Right cardiac atrium (tissue), 5 donors: ENCODE results near the gene ARG2. TPM values are rescaled to one million over a fixed set of nuclear protein-coding genes. Genes with fewer than 3 reads are reported as not detected.
"Not testable (repeated sequence)": the region's sequence is repeated elsewhere in the genome, so short reads cannot be mapped to it uniquely, and the experiment has no call there.

Experiments
- ATAC-seq, 2 donors: fragments of 200-7000 bp; cut with Tn5 transposase; one replicate each; pipeline versions ENCODE4 v1.8.0 to v1.9.1; 2020; ENCODE audit warnings: moderate library complexity in 2 of 2, mild to moderate bottlenecking in 1 of 2
- DNase-seq, 3 donors: peaks; one replicate each; pipeline ENCODE4 v3.0.0-alpha.2; 2020
- H3K27ac ChIP-seq: one replicate; pipeline ENCODE4 v1.5.1; 2013; ENCODE audit warnings: mild to moderate bottlenecking, low read length, control low read depth, moderate library complexity
- H3K27me3 ChIP-seq: one replicate; pipeline ENCODE4 v1.6.1; 2013; ENCODE audit not compliant: control insufficient read depth, insufficient read depth
- H3K4me1 ChIP-seq: one replicate; pipeline ENCODE4 v1.6.1; 2013; ENCODE audit warnings: low read length; ENCODE audit not compliant: control insufficient read depth, insufficient read depth
- H3K4me3 ChIP-seq: one replicate; pipeline ENCODE4 v1.5.1; 2013; ENCODE audit warnings: low read length, control low read depth
- H3K9me3 ChIP-seq: one replicate; pipeline ENCODE4 v1.6.1; 2013; ENCODE audit warnings: low read length; ENCODE audit not compliant: control insufficient read depth
- WGBS: extraction: QIAGEN DNeasy Blood & Tissue Kit; methylation state at CpG from one replicate; pipeline ENCODE4 v1.1.7; 2013; 5-methylcytosine and 5-hydroxymethylcytosine counted together
- intact Hi-C, 4 donors: fragments of 100-400 bp; cut with DNase I; formaldehyde crosslinking; loops; one replicate each; pipeline versions ENCODE4 v1.11.0 to v1.14.0; 2022 to 2023
- polyA plus RNA-seq: library from polyadenylated mRNA; stranded (reverse); fragments of 200-250 nt; gene quantifications from one replicate; pipeline ENCODE4 v1.2.3, GENCODE V29; 2013
- total RNA-seq, 4 donors: library from RNA; stranded (reverse); fragmentation: NEBNext Ultra II Directional; extraction: Animal tissue kit (Norgen Biotek cat#: 25700); gene quantifications; one replicate each; pipeline ENCODE4 v1.2.1, GENCODE V29; 2021
- donor health status: healthy with polysubstance abuse.
- donor health status: DM: no; HTN: yes; CAD: no.
- donor health status: DM: no; HTN: no; CAD: no.
- donor health status: DM: no; HTN: yes; CAD: no; lungs with severe emphysema.
- donor health status: DM: yes; HTN: yes; CAD: no.

Gene ARG2
- total and polyA plus RNA-seq, 5 donors: 0.25 to 0.93 (median 0.61) TPM

DNA sequence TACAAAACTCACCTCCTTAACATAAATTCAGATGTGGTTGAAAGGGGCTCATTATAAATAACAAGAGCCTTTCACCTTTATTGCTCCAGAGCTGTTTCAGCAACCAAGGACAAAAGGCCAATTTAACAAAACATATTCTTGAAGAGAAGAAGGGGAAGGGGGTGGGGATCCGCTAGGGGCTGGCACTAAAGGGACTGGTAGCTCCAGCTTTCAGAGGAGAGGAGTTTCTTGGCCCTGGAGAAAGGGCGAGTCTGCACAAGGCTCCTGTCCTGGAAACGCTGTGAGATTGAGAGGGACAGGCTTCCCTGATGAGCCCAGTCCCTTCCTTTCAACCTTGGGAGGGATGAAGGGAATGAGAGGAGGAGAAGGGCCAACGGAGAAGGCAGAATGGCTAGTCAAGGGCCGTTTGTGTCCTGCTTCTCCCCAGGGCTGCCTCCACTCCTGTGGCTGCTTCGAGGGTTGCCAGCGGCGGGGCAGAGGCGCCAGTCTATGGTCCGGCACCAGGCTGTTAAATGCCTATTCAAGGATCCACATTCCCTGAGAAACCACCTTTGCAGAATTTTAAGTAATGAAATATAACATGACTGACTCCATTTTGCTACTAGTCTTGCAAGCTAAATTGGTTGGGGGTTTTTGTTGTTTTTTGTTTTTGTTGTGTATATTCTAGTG lies 9.9 kb upstream of the ARG2 start:
- H3K4me1 ChIP-seq: no peaks in the 10 kb centered on the region
- H3K9me3 ChIP-seq: no peaks in the 10 kb centered on the region
- ATAC-seq: no peak
- intact Hi-C loops: loop anchor here in 1 of 4 donors (10.0 kb wide), 1 partner anchor 95 kb away; the partner anchor contains the start of gene RDH12
- DNase-seq: no peak
- 73% methylated on average over 10 of the region's 10 CpGs for WGBS
- H3K27ac ChIP-seq: no peak overlapping the region
- H3K4me3 ChIP-seq: no peak overlapping the region
- H3K27me3 ChIP-seq: no peaks in the 10 kb centered on the region

DNA sequence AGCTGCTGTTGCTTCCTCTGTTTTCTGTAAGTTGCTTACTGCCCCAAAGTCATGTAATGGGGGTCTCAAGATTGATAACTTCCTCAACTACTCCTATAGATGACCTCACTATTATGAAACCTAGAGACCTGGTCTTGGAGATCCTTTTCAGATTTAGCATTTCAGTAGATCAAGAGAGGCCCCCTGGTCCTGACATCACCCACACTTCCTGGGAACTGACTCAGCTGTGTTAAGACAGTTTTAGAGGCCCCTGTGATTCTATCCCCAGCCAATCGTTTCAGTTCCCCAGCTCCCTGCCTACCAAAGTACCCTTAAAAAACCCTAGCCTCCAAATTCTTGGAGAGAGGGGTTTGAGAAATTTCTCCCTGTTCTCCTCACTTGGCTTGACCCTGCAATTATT lies 9.2 kb upstream of the ARG2 start:
- intact Hi-C loops: loop anchor here in 1 of 4 donors (10.0 kb wide), 1 partner anchor 94 kb away; the partner anchor contains the start of gene RDH12
- no peak overlapping the region for H3K27ac ChIP-seq
- H3K27me3 ChIP-seq: no peaks in the 10 kb centered on the region
- WGBS: 58% methylated on average over 1 of the region's 1 CpG
- H3K4me1 ChIP-seq: no peaks in the 10 kb centered on the region
- no peaks in the 10 kb centered on the region for H3K9me3 ChIP-seq
- DNase-seq (no peak), ATAC-seq (no peak)
- H3K4me3 ChIP-seq: no peak overlapping the region

DNA sequence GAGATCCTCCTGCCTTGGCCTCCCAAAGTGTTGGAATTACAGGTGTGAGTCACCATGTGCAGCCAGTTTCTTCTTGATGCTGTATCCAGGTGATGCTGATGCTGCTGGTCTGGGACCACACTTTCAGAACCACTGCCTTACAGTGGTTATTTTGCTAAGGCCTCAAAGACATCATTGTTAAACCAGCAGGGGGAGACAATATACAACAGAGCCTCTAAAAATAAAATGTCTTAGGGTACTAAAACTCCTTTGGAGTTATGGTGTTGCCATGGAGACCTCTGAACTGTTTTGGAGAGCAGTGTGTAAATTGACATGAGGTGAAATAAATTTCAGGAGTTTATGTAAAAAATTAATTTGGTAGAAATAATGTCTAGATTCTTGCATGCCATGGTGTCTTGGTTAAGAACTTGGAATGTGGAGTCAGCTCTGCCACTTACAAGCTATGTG lies 1.1 kb upstream of the ARG2 start:
- Histone ChIP-seq H3K27ac (no peak overlapping the region), H3K9me3 (no peaks in the 10 kb centered on the region), H3K27me3 (no peaks in the 10 kb centered on the region), H3K4me3 (no peak overlapping the region), H3K4me1 (no peaks in the 10 kb centered on the region)
- intact Hi-C loops: loop anchor here in 2 of 4 donors (2.0 to 10.0 kb wide), 3 partner anchors 48 to 86 kb away; partner anchors contain the start of gene RDH12 (in 1 of the 2)
- ATAC-seq: peak; percentile 69 to 72
- DNase-seq: no peak

DNA sequence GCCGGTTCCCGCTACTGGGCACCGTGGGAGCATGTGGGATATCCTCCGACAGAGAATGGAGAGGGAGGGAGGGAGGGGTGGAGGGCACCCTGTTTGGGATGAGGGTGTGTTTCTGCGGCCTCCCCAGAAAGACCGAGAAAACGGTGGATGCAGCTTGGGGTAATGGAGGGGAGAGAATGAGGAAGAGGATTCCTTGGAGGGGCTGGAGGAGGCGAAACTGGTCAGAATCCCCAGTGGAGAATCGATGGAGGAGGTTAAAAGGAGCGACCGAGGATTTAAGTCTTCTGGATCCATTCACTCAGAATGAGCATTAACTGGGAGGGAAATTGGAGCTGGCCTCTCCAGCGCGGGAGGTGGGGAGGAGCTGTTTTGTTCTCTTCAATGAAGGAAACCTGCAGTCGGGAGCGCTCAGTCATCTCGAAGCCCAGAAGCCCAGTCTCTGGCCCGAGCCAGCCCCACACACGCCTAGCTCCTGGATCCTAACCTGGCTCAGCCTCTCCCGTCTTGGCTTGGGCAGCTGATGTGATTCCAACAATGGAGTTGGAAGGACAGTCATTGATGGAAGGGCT lies 581 bp downstream of the ARG2 start:
- Histone ChIP-seq H3K9me3 (no peaks in the 10 kb centered on the region), H3K27ac (no peak overlapping the region), H3K4me3 (peak overlapping the region; percentile 34), H3K4me1 (no peaks in the 10 kb centered on the region), H3K27me3 (no peaks in the 10 kb centered on the region)
- 5% methylated on average over 19 of the region's 19 CpGs for WGBS
- ATAC-seq (no peak), DNase-seq (peak in 1 of 3 donors; percentile 43)
- intact Hi-C loops: loop anchor here in 1 of 4 donors (5.0 kb wide), 1 partner anchor 47 kb away; no protein-coding TSS in a partner anchor

DNA sequence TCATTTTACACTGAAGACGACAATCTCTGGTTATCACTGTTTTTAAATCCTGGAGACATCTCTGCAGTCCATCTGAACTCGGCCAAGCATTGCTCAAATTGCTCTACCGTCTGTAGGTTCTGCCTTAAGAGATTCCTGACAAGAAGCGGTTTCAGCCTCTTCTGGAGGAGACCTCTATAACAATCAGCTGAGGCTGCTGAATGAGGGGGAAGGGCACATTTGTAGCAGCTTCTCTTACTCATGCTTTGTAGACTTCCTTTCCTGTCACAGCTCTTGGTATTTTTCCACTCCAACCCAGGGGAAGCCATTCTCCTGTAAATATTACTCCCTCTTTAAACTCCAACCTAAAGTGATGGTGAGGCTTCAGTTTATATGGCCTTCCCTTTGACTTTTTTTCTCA lies 3.0 kb downstream of the ARG2 start:
- H3K4me3 ChIP-seq: no peak overlapping the region
- DNase-seq (peak in 1 of 3 donors; percentile 18), ATAC-seq (no peak)
- no peak overlapping the region for H3K27ac ChIP-seq
- H3K4me1 ChIP-seq: no peaks in the 10 kb centered on the region
- H3K9me3 ChIP-seq: no peaks in the 10 kb centered on the region
- intact Hi-C loops: loop anchor here in 1 of 4 donors (5.0 kb wide), 1 partner anchor 45 kb away; no protein-coding TSS in a partner anchor
- no peaks in the 10 kb centered on the region for H3K27me3 ChIP-seq
- WGBS: 35% methylated on average over 4 of the region's 4 CpGs

DNA sequence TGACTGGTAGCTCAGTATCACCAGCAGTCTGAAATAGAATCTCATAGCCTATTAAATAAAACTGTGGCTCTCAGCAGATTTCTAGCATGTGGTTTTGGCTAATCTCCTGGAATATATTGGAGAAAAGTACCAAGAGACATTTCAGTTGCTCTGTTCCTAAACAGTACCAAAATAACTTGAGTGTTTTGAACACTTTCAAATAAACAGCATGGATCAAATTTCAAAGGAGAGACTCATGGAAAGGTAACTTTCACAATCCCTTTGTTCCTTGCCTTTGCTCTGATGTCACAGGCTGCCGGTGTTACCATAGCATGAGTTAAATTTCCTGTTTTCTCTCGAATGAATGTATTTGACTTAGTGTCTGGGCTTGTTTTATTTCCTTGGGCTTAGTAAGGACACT lies 3.4 kb downstream of the ARG2 start:
- 45% methylated on average over 2 of the region's 2 CpGs for WGBS
- intact Hi-C loops: loop anchor here in 1 of 4 donors (5.0 kb wide), 1 partner anchor 44 kb away; no protein-coding TSS in a partner anchor
- DNase-seq (no peak), ATAC-seq (no peak)
- H3K27ac ChIP-seq: no peak overlapping the region
- no peaks in the 10 kb centered on the region for H3K4me1 ChIP-seq
- no peaks in the 10 kb centered on the region for H3K9me3 ChIP-seq
- H3K4me3 ChIP-seq: no peak overlapping the region
- no peaks in the 10 kb centered on the region for H3K27me3 ChIP-seq

DNA sequence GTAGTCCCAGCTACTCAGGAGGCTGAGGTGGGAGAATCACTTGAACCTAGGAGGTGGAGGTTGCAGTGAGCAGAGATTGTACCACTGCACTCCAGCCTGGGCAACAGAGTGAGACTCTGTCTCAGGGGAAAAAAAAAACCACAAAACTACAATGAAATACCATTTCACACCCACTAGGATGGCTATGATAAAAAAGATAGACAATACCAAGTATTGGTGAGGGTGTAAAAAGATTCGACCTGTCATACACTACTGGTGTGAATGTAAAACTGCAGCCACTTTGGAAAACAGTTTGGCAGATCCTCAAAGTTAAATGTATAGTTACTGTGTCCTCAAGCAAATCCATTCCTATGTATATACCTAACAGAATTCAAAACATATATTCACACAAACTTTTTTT lies 6.4 kb downstream of the ARG2 start:
- H3K9me3 ChIP-seq, H3K4me3 ChIP-seq, H3K27ac ChIP-seq, DNase-seq, H3K27me3 ChIP-seq, intact Hi-C loops, H3K4me1 ChIP-seq, ATAC-seq: not testable (repeated sequence)
- 73% methylated on average over 1 of the region's 1 CpG for WGBS

DNA sequence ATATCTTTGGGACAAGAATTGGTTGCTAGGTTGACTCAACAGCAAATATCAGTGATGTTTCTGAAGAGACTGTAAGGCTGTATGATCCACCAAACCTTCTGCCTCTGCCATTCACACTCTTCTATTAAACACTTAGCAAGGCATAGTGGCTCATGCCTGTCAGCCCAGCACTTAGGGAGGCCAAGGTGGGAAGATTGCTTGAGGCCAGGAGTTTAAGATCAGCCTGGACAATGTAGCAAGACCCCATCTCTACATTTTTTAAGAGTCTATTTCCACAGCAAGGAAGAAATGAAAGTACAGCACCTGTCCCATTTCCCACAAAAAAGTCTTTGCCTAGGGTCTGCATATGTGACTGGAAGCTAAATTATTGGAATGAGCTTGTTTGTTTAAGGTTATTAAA lies 7.8 kb downstream of the ARG2 start:
- intact Hi-C loops: no loop called here
- Histone ChIP-seq H3K9me3 (no peaks in the 10 kb centered on the region), H3K4me3 (no peak overlapping the region), H3K27me3 (no peaks in the 10 kb centered on the region), H3K4me1 (no peaks in the 10 kb centered on the region), H3K27ac (no peak overlapping the region)
- ATAC-seq (no peak), DNase-seq (no peak)

DNA sequence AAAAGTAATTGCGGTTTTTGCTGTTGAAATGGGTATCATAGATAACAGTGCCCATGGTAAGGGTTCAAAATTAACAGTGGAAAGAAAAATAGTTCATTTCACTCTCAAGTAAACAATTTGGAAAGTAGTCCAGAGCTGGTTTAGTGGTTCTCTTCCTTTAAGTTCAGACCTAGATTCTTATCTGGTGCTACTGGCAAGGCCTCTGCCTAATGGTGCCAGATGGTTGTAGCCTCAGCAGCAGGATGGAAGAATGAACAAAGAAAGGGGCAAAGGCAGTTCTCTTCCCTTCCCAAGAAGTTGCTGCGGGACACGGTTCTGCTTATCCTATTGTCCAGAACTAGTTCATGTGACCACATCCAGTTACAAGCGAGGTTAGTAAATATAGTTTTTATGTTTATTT lies 10.5 kb downstream of the ARG2 start:
- intact Hi-C loops: no loop called here
- Histone ChIP-seq H3K27ac (no peak overlapping the region), H3K9me3 (no peaks in the 10 kb centered on the region)

DNA sequence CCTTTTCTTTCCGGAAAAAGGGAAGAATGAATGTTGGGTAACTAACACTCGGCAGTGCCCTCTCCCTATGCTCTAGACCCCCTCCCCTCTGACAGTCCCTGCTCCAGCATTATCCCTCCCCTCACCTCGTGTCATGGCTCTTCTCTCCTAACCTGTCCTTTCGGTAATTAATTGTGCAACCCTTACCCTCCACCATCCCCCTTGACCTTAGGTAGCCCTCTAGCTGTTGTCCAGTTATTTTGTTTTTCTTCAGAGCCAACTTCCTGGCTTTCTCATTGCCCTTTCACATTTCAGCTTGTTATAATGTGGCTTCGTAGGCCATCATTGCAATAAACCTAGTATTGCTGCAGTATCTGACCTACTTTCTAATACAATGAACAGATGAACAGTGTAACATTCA lies 11.2 kb downstream of the ARG2 start:
- intact Hi-C loops: no loop called here
- Histone ChIP-seq H3K27ac (no peak overlapping the region), H3K4me1 (no peaks in the 10 kb centered on the region), H3K4me3 (no peak overlapping the region), H3K9me3 (no peaks in the 10 kb centered on the region), H3K27me3 (no peaks in the 10 kb centered on the region)
- ATAC-seq (no peak), DNase-seq (no peak)
- WGBS: 80% methylated on average over 5 of the region's 5 CpGs

More for the DNA sequence above, 10.5 kb downstream of the ARG2 start:
- H3K4me3 ChIP-seq: no peak overlapping the region
- H3K27me3 ChIP-seq: no peaks in the 10 kb centered on the region
- ATAC-seq: no peak
- WGBS: 90% methylated on average over 4 of the region's 4 CpGs
- no peaks in the 10 kb centered on the region for H3K4me1 ChIP-seq
- DNase-seq: no peak

DNA sequence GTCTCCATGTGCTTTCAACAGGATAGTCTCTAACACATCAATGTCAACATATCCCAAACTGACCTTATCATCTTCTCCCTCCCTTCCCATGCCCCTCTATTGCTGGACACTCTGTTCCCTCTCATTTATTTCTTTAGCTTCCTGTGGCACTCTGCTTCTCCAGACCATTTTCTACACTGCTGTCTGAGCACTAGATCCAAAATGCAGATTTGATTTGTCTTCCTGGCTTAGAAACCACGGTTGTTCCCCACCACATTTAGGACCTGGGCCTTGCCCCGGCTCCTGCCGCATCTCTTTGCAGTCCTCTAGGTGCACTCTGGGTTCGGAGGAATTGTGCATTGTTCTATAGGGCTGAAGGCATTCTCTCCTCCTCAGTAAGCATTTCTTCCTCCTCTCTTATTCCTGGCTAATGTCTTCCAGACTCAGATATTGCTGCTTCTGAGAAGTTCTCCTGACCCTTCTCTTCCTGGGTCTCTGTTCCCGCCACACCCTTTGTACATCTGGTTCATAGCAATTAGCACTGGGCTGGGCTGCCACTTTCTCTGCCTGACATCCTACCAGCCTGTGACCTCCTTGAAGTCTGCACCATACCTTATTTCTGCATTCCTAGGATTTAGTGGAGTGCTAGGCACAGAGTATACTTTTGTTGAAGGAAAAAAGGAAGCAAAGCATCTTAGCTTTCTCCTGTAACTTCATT lies 13.9 kb downstream of the ARG2 start:
- 82% methylated on average over 5 of the region's 5 CpGs for WGBS
- no peaks in the 10 kb centered on the region for H3K9me3 ChIP-seq
- no peaks in the 10 kb centered on the region for H3K27me3 ChIP-seq
- no peak overlapping the region for H3K4me3 ChIP-seq
- intact Hi-C loops: no loop called here
- no peak for ATAC-seq
- DNase-seq: no peak
- H3K4me1 ChIP-seq: no peaks in the 10 kb centered on the region
- H3K27ac ChIP-seq: no peak overlapping the region
